ENCODE measurements around the gene BANP.
A peak's percentile ranks its signal among the peaks of the same experiment; 100 is the strongest.
"Not testable (repeated sequence)": the region's sequence is repeated elsewhere in the genome, so short reads cannot be mapped to it uniquely, and the experiment has no call there.

BANP gene

GRCh38 chr16:88073201-88073721, 122.0 kb downstream of the BANP start:
- H3K4me2 ChIP-seq (ENCODE audit: low read length, poor library complexity, severe bottlenecking) = no peak overlapping the region
- H2BK5ac ChIP-seq (ENCODE audit: low read depth, low read length, poor library complexity, severe bottlenecking) = no peak overlapping the region
- 92% methylated on average over 35 of the region's 36 CpGs for WGBS
- H4K91ac ChIP-seq (ENCODE audit: low read length) = no peak overlapping the region
- no peak overlapping the region for H2AFZ ChIP-seq (ENCODE audit: low read depth, low read length)
- no peak for DNase-seq
- no peak overlapping the region for H3K23ac ChIP-seq (ENCODE audit: low read length in 2 of 2)
- peaks cover 26% of the 10 kb centered on the region for H3K79me1 ChIP-seq (replicated peaks; ENCODE audit: low read length, poor library complexity, severe bottlenecking)
- H4K8ac ChIP-seq (ENCODE audit: low read length) = no peak overlapping the region
- no peak overlapping the region for H3K27ac ChIP-seq (ENCODE audit: low read length, poor library complexity, severe bottlenecking)
- H3K36me3 ChIP-seq (ENCODE audit: control insufficient read depth in 1 of 2, insufficient read depth in 2 of 2, low read depth in 1 of 2, low read length in 2 of 2) = peaks cover 23 to 87% of the 10 kb centered on the region in 2 experiments
- no peak overlapping the region for H2BK120ac ChIP-seq (ENCODE audit: low read depth, low read length)
- H3K9me3 ChIP-seq (ENCODE audit: control insufficient read depth, low read length) = no peaks in the 10 kb centered on the region
- no peak overlapping the region for H3K4me3 ChIP-seq (ENCODE audit: insufficient read depth in 1 of 2, low read depth in 1 of 2, low read length in 2 of 2)
- H3K14ac ChIP-seq (ENCODE audit: low read length in 2 of 2) = no peak overlapping the region
- peak overlapping the region; percentile 16 for H2BK15ac ChIP-seq (ENCODE audit: low read depth, poor library complexity, severe bottlenecking)
- no peak overlapping the region for H3K18ac ChIP-seq (ENCODE audit: low read depth in 1 of 2, low read length in 2 of 2)
- H2BK12ac ChIP-seq (ENCODE audit: low read length in 2 of 2) = no peak overlapping the region
- peaks cover 7% of the 10 kb centered on the region for H3K4me1 ChIP-seq (ENCODE audit: control insufficient read depth, insufficient read depth, low read depth, low read length)
- no peak overlapping the region for H3K9ac ChIP-seq (ENCODE audit: low read length)
- no peaks in the 10 kb centered on the region for H3K27me3 ChIP-seq (ENCODE audit: control insufficient read depth in 1 of 2, insufficient read depth in 1 of 2, low read length in 2 of 2)
- H3K4ac ChIP-seq (ENCODE audit: low read depth in 1 of 2, low read length in 2 of 2) = no peak overlapping the region
- H2AK5ac ChIP-seq (ENCODE audit: low read length, severe bottlenecking) = no peak overlapping the region

- Histone ChIP-seq H3K27me3 (ENCODE audit: control insufficient read depth in 1 of 2, insufficient read depth in 1 of 2, low read length in 2 of 2) (no peaks in the 10 kb centered on the region), H3K79me1 (replicated peaks; ENCODE audit: low read length, poor library complexity, severe bottlenecking) (peaks cover 20% of the 10 kb centered on the region), H2BK120ac (ENCODE audit: low read depth, low read length) (no peak overlapping the region), H3K23ac (ENCODE audit: low read length in 2 of 2) (no peak overlapping the region), H3K9ac (ENCODE audit: low read length) (no peak overlapping the region), H3K18ac (ENCODE audit: low read depth in 1 of 2, low read length in 2 of 2) (no peak overlapping the region), H3K14ac (ENCODE audit: low read length in 2 of 2) (no peak overlapping the region), H3K4me3 (ENCODE audit: insufficient read depth in 1 of 2, low read depth in 1 of 2, low read length in 2 of 2) (no peak overlapping the region), H2AK5ac (ENCODE audit: low read length, severe bottlenecking) (no peak overlapping the region), H3K9me3 (ENCODE audit: control insufficient read depth, low read length) (no peaks in the 10 kb centered on the region), H3K36me3 (ENCODE audit: control insufficient read depth in 1 of 2, insufficient read depth in 2 of 2, low read depth in 1 of 2, low read length in 2 of 2) (peaks cover 23 to 84% of the 10 kb centered on the region in 2 experiments), H4K91ac (ENCODE audit: low read length) (no peak overlapping the region), H4K8ac (ENCODE audit: low read length) (no peak overlapping the region), H2AFZ (ENCODE audit: low read depth, low read length) (no peak overlapping the region), H3K4ac (ENCODE audit: low read depth in 1 of 2, low read length in 2 of 2) (no peak overlapping the region), H3K4me2 (ENCODE audit: low read length, poor library complexity, severe bottlenecking) (no peak overlapping the region), H3K27ac (ENCODE audit: low read length, poor library complexity, severe bottlenecking) (no peak overlapping the region), H2BK5ac (ENCODE audit: low read depth, low read length, poor library complexity, severe bottlenecking) (no peak overlapping the region), H2BK15ac (ENCODE audit: low read depth, poor library complexity, severe bottlenecking) (no peak overlapping the region), H3K4me1 (ENCODE audit: control insufficient read depth, insufficient read depth, low read depth, low read length) (no peaks in the 10 kb centered on the region), H2BK12ac (ENCODE audit: low read length in 2 of 2) (no peak overlapping the region)
- WGBS = 96% methylated on average over 6 of the region's 6 CpGs
- DNase-seq = no peak
These were observed 122.8 kb downstream of the BANP start for GRCh38 chr16:88074041-88074440.

- WGBS = 97% methylated on average over 57 of the region's 57 CpGs
These were observed 125.1 kb downstream of the BANP start for GRCh38 chr16:88076211-88076931.

GRCh38 chr16:88076932-88077320, 125.7 kb downstream of the BANP start:
- not testable (repeated sequence) for H2BK12ac ChIP-seq (ENCODE audit: low read length in 2 of 2); H3K4ac ChIP-seq (ENCODE audit: low read depth in 1 of 2, low read length in 2 of 2); H2AK5ac ChIP-seq (ENCODE audit: low read length, severe bottlenecking); H3K4me2 ChIP-seq (ENCODE audit: low read length, poor library complexity, severe bottlenecking); H3K27ac ChIP-seq (ENCODE audit: low read length, poor library complexity, severe bottlenecking); H3K4me3 ChIP-seq (ENCODE audit: insufficient read depth in 1 of 2, low read depth in 1 of 2, low read length in 2 of 2); H2BK120ac ChIP-seq (ENCODE audit: low read depth, low read length); H2BK5ac ChIP-seq (ENCODE audit: low read depth, low read length, poor library complexity, severe bottlenecking); H3K14ac ChIP-seq (ENCODE audit: low read length in 2 of 2); H4K91ac ChIP-seq (ENCODE audit: low read length); H3K23ac ChIP-seq (ENCODE audit: low read length in 2 of 2); H3K9ac ChIP-seq (ENCODE audit: low read length); DNase-seq; H3K4me1 ChIP-seq (ENCODE audit: control insufficient read depth, insufficient read depth, low read depth, low read length); H4K8ac ChIP-seq (ENCODE audit: low read length); H3K9me3 ChIP-seq (ENCODE audit: control insufficient read depth, low read length); H3K27me3 ChIP-seq (ENCODE audit: control insufficient read depth in 1 of 2, insufficient read depth in 1 of 2, low read length in 2 of 2); H2AFZ ChIP-seq (ENCODE audit: low read depth, low read length); H2BK15ac ChIP-seq (ENCODE audit: low read depth, poor library complexity, severe bottlenecking); H3K18ac ChIP-seq (ENCODE audit: low read depth in 1 of 2, low read length in 2 of 2)
- WGBS = 89% methylated on average over 3 of the region's 5 CpGs
- peaks cover 12 to 58% of the 10 kb centered on the region in 2 experiments for H3K36me3 ChIP-seq (ENCODE audit: control insufficient read depth in 1 of 2, insufficient read depth in 2 of 2, low read depth in 1 of 2, low read length in 2 of 2)
- H3K79me1 ChIP-seq (replicated peaks; ENCODE audit: low read length, poor library complexity, severe bottlenecking) = peaks cover 10% of the 10 kb centered on the region

More at GRCh38 chr16:88076211-88076931, 125.1 kb downstream of the BANP start:
- Histone ChIP-seq H2AK5ac (ENCODE audit: low read length, severe bottlenecking) (no peak overlapping the region), H4K91ac (ENCODE audit: low read length) (no peak overlapping the region), H3K4me3 (ENCODE audit: insufficient read depth in 1 of 2, low read depth in 1 of 2, low read length in 2 of 2) (no peak overlapping the region), H3K4me1 (ENCODE audit: control insufficient read depth, insufficient read depth, low read depth, low read length) (no peaks in the 10 kb centered on the region), H3K4ac (ENCODE audit: low read depth in 1 of 2, low read length in 2 of 2) (no peak overlapping the region), H3K79me1 (replicated peaks; ENCODE audit: low read length, poor library complexity, severe bottlenecking) (peaks cover 11% of the 10 kb centered on the region), H3K27me3 (ENCODE audit: control insufficient read depth in 1 of 2, insufficient read depth in 1 of 2, low read length in 2 of 2) (no peaks in the 10 kb centered on the region), H4K8ac (ENCODE audit: low read length) (no peak overlapping the region), H3K4me2 (ENCODE audit: low read length, poor library complexity, severe bottlenecking) (no peak overlapping the region), H2BK15ac (ENCODE audit: low read depth, poor library complexity, severe bottlenecking) (no peak overlapping the region), H2AFZ (ENCODE audit: low read depth, low read length) (no peak overlapping the region), H3K9me3 (ENCODE audit: control insufficient read depth, low read length) (peaks cover 4% of the 10 kb centered on the region), H2BK12ac (ENCODE audit: low read length in 2 of 2) (no peak overlapping the region), H3K23ac (ENCODE audit: low read length in 2 of 2) (no peak overlapping the region), H2BK5ac (ENCODE audit: low read depth, low read length, poor library complexity, severe bottlenecking) (no peak overlapping the region), H3K18ac (ENCODE audit: low read depth in 1 of 2, low read length in 2 of 2) (no peak overlapping the region), H2BK120ac (ENCODE audit: low read depth, low read length) (no peak overlapping the region), H3K27ac (ENCODE audit: low read length, poor library complexity, severe bottlenecking) (no peak overlapping the region), H3K14ac (ENCODE audit: low read length in 2 of 2) (no peak overlapping the region), H3K36me3 (ENCODE audit: control insufficient read depth in 1 of 2, insufficient read depth in 2 of 2, low read depth in 1 of 2, low read length in 2 of 2) (peaks cover 12 to 64% of the 10 kb centered on the region in 2 experiments), H3K9ac (ENCODE audit: low read length) (no peak overlapping the region)
- no peak for DNase-seq

Data from mesenchymal stem cell (in vitro differentiated cells and primary cell).